ENCODE measurements around the gene CCL22. TPM values are rescaled to one million over a fixed set of nuclear protein-coding genes. Genes with fewer than 3 reads are reported as not detected.

The CCL22 gene
- total RNA-seq, 5 donors from 2014 or later (not counting 1 experiment from before 2014, with no cell fraction given): 13.0 to 27.3 (median 13.0) TPM; not detected in 2

- Histone ChIP-seq H3K9me3 (no peaks in the 10 kb centered on the region), H3K36me3 (ENCODE audit: control insufficient read depth in 2 of 2, extremely low read depth in 1 of 2, insufficient read depth in 1 of 2, low read length in 1 of 2) (no peaks in the 10 kb centered on the region), H3K27ac (ENCODE audit: low read length) (no peak overlapping the region), H3K4me1 (ENCODE audit: control insufficient read depth in 1 of 2, extremely low read depth in 1 of 2, insufficient read depth in 2 of 2, low read length in 2 of 2) (peaks cover 0 to 5% of the 10 kb centered on the region in 2 experiments), H3K4me3 (ENCODE audit: control insufficient read depth in 1 of 2, extremely low read depth in 1 of 2, low read length in 1 of 2) (no peak overlapping the region), H3K27me3 (replicated peaks in 1 of 2; ENCODE audit: control insufficient read depth in 2 of 2, extremely low read depth in 1 of 2, insufficient read depth in 2 of 2, low read length in 1 of 2) (no peaks in the 10 kb centered on the region)
- H3K27me3 Mint-ChIP-seq: no peaks in the 10 kb centered on the region
- POLR2A ChIA-PET: no interaction called here
- CTCF ChIA-PET: no interaction called here
- H3K27ac Mint-ChIP-seq: no peak overlapping the region
- ATAC-seq (replicated peaks in 1 of 4) (no peak), DNase-seq (no peak)
- H3K9me3 Mint-ChIP-seq: no peaks in the 10 kb centered on the region
- H3K36me3 Mint-ChIP-seq: no peaks in the 10 kb centered on the region
- H3K4me1 Mint-ChIP-seq: peaks cover 12 to 16% (median 14%) of the 10 kb centered on the region in 3 donors
- no peak overlapping the region for H3K4me3 Mint-ChIP-seq
- 89% methylated on average over 9 of the region's 13 CpGs for WGBS (ENCODE audit: insufficient coverage)
These were observed 40.2 kb upstream of the CCL22 start for GRCh38 chr16:57318240-57318970.

- Mint-ChIP-seq H3K27ac (no peak overlapping the region), H3K27me3 (no peaks in the 10 kb centered on the region), H3K4me1 (peaks cover 3 to 5% (median 5%) of the 10 kb centered on the region in 3 donors), H3K9me3 (no peaks in the 10 kb centered on the region), H3K4me3 (no peak overlapping the region), H3K36me3 (no peaks in the 10 kb centered on the region)
- DNase-seq (no peak), ATAC-seq (replicated peaks in 1 of 4) (no peak)
- no peak overlapping the region for H3K27ac ChIP-seq (ENCODE audit: low read length)
- WGBS (ENCODE audit: insufficient coverage): no CpG with 5 or more reads among the region's 2 CpGs
- CTCF ChIA-PET: no interaction called here
- H3K9me3 ChIP-seq: no peaks in the 10 kb centered on the region
- no peak overlapping the region for H3K4me3 ChIP-seq (ENCODE audit: control insufficient read depth in 1 of 2, extremely low read depth in 1 of 2, low read length in 1 of 2)
- H3K4me1 ChIP-seq (ENCODE audit: control insufficient read depth in 1 of 2, extremely low read depth in 1 of 2, insufficient read depth in 2 of 2, low read length in 2 of 2): no peaks in the 10 kb centered on the region
- no peaks in the 10 kb centered on the region for H3K36me3 ChIP-seq (ENCODE audit: control insufficient read depth in 2 of 2, extremely low read depth in 1 of 2, insufficient read depth in 1 of 2, low read length in 1 of 2)
- H3K27me3 ChIP-seq (replicated peaks in 1 of 2; ENCODE audit: control insufficient read depth in 2 of 2, extremely low read depth in 1 of 2, insufficient read depth in 2 of 2, low read length in 1 of 2): no peaks in the 10 kb centered on the region
- POLR2A ChIA-PET: no interaction called here
These were observed 38.9 kb upstream of the CCL22 start for GRCh38 chr16:57319646-57320045.

- H3K9me3 ChIP-seq: no peaks in the 10 kb centered on the region
- ATAC-seq (replicated peaks in 1 of 4) (no peak), DNase-seq (no peak)
- no CpG with 5 or more reads among the region's 2 CpGs for WGBS (ENCODE audit: insufficient coverage)
- Mint-ChIP-seq H3K4me3 (no peak overlapping the region), H3K27ac (peak overlapping the region in 1 of 2 donors; percentile 36), H3K36me3 (no peaks in the 10 kb centered on the region), H3K4me1 (no peaks in the 10 kb centered on the region), H3K9me3 (no peaks in the 10 kb centered on the region), H3K27me3 (no peaks in the 10 kb centered on the region)
- H3K27ac ChIP-seq (ENCODE audit: low read length): no peak overlapping the region
- ChIA-PET CTCF (interaction anchor here (0.7 to 0.8 kb wide), 2 partner anchors 99 to 1374 kb away, joined by 4 to 11 read pairs; no protein-coding TSS in a partner anchor), POLR2A (no interaction called here)
- no peak overlapping the region for H3K4me3 ChIP-seq (ENCODE audit: control insufficient read depth in 1 of 2, extremely low read depth in 1 of 2, low read length in 1 of 2)
- no peaks in the 10 kb centered on the region for H3K4me1 ChIP-seq (ENCODE audit: control insufficient read depth in 1 of 2, extremely low read depth in 1 of 2, insufficient read depth in 2 of 2, low read length in 2 of 2)
- no peaks in the 10 kb centered on the region for H3K27me3 ChIP-seq (replicated peaks in 1 of 2; ENCODE audit: control insufficient read depth in 2 of 2, extremely low read depth in 1 of 2, insufficient read depth in 2 of 2, low read length in 1 of 2)
- no peaks in the 10 kb centered on the region for H3K36me3 ChIP-seq (ENCODE audit: control insufficient read depth in 2 of 2, extremely low read depth in 1 of 2, insufficient read depth in 1 of 2, low read length in 1 of 2)
These were observed 33.8 kb upstream of the CCL22 start for GRCh38 chr16:57324749-57325148.

- DNase-seq (no peak), ATAC-seq (replicated peaks in 1 of 4) (no peak)
- no peaks in the 10 kb centered on the region for H3K27me3 Mint-ChIP-seq
- H3K9me3 Mint-ChIP-seq: no peaks in the 10 kb centered on the region
- Histone ChIP-seq H3K36me3 (ENCODE audit: control insufficient read depth in 2 of 2, extremely low read depth in 1 of 2, insufficient read depth in 1 of 2, low read length in 1 of 2) (no peaks in the 10 kb centered on the region), H3K27me3 (replicated peaks in 1 of 2; ENCODE audit: control insufficient read depth in 2 of 2, extremely low read depth in 1 of 2, insufficient read depth in 2 of 2, low read length in 1 of 2) (peaks cover 0 to 2% of the 10 kb centered on the region in 2 experiments), H3K9me3 (no peaks in the 10 kb centered on the region), H3K27ac (ENCODE audit: low read length) (no peak overlapping the region), H3K4me3 (ENCODE audit: control insufficient read depth in 1 of 2, extremely low read depth in 1 of 2, low read length in 1 of 2) (no peak overlapping the region), H3K4me1 (ENCODE audit: control insufficient read depth in 1 of 2, extremely low read depth in 1 of 2, insufficient read depth in 2 of 2, low read length in 2 of 2) (no peaks in the 10 kb centered on the region)
- no CpG with 5 or more reads among the region's 1 CpG for WGBS (ENCODE audit: insufficient coverage)
- ChIA-PET POLR2A (no interaction called here), CTCF (interaction anchor here in 1 of 2 donors (0.8 kb wide), 1 partner anchor 99 kb away, joined by 11 read pairs; no protein-coding TSS in a partner anchor)
- H3K4me3 Mint-ChIP-seq: no peak overlapping the region
- H3K4me1 Mint-ChIP-seq: no peaks in the 10 kb centered on the region
- H3K36me3 Mint-ChIP-seq: no peaks in the 10 kb centered on the region
- H3K27ac Mint-ChIP-seq: peak overlapping the region in 1 of 2 donors; percentile 36
These were observed 33.1 kb upstream of the CCL22 start for GRCh38 chr16:57325458-57325857.

GRCh38 chr16:57329718-57330327 lies 28.8 kb upstream of the CCL22 start:
- Histone ChIP-seq H3K27ac (ENCODE audit: low read length) (no peak overlapping the region), H3K4me1 (ENCODE audit: control insufficient read depth in 1 of 2, extremely low read depth in 1 of 2, insufficient read depth in 2 of 2, low read length in 2 of 2) (no peaks in the 10 kb centered on the region), H3K27me3 (replicated peaks in 1 of 2; ENCODE audit: control insufficient read depth in 2 of 2, extremely low read depth in 1 of 2, insufficient read depth in 2 of 2, low read length in 1 of 2) (peaks cover 2 to 8% of the 10 kb centered on the region in 2 experiments), H3K9me3 (no peaks in the 10 kb centered on the region), H3K4me3 (ENCODE audit: control insufficient read depth in 1 of 2, extremely low read depth in 1 of 2, low read length in 1 of 2) (no peak overlapping the region), H3K36me3 (ENCODE audit: control insufficient read depth in 2 of 2, extremely low read depth in 1 of 2, insufficient read depth in 1 of 2, low read length in 1 of 2) (no peaks in the 10 kb centered on the region)
- Mint-ChIP-seq H3K4me1 (no peaks in the 10 kb centered on the region), H3K27ac (no peak overlapping the region), H3K4me3 (no peak overlapping the region), H3K9me3 (peaks cover 4 to 7% (median 5%) of the 10 kb centered on the region in 3 donors), H3K36me3 (peaks cover 3% of the 10 kb centered on the region), H3K27me3 (peaks cover 0 to 4% of the 10 kb centered on the region in 2 donors)
- WGBS (ENCODE audit: insufficient coverage): no CpG with 5 or more reads among the region's 8 CpGs
- DNase-seq: no peak
- no peak for ATAC-seq (replicated peaks in 1 of 4)
- ChIA-PET POLR2A (no interaction called here), CTCF (no interaction called here)

GRCh38 chr16:57331355-57331754 lies 27.2 kb upstream of the CCL22 start:
- Mint-ChIP-seq H3K9me3 (peaks cover 4 to 7% (median 5%) of the 10 kb centered on the region in 3 donors), H3K27me3 (peaks cover 4 to 5% of the 10 kb centered on the region in 2 donors), H3K36me3 (peaks cover 3% of the 10 kb centered on the region), H3K4me3 (no peak overlapping the region), H3K27ac (no peak overlapping the region), H3K4me1 (no peaks in the 10 kb centered on the region)
- Histone ChIP-seq H3K27ac (ENCODE audit: low read length) (no peak overlapping the region), H3K27me3 (replicated peaks in 1 of 2; ENCODE audit: control insufficient read depth in 2 of 2, extremely low read depth in 1 of 2, insufficient read depth in 2 of 2, low read length in 1 of 2) (peaks cover 2 to 8% of the 10 kb centered on the region in 2 experiments), H3K4me3 (ENCODE audit: control insufficient read depth in 1 of 2, extremely low read depth in 1 of 2, low read length in 1 of 2) (no peak overlapping the region), H3K36me3 (ENCODE audit: control insufficient read depth in 2 of 2, extremely low read depth in 1 of 2, insufficient read depth in 1 of 2, low read length in 1 of 2) (no peaks in the 10 kb centered on the region), H3K9me3 (no peaks in the 10 kb centered on the region), H3K4me1 (ENCODE audit: control insufficient read depth in 1 of 2, extremely low read depth in 1 of 2, insufficient read depth in 2 of 2, low read length in 2 of 2) (no peaks in the 10 kb centered on the region)
- ATAC-seq (replicated peaks in 1 of 4): no peak
- DNase-seq: no peak
- ChIA-PET CTCF (no interaction called here), POLR2A (no interaction called here)
- WGBS (ENCODE audit: insufficient coverage): no CpG with 5 or more reads among the region's 3 CpGs

Data from T-cell (primary cell).